HepG2 (cell line): ENCODE measurements around the gene CD300A. TPM values are rescaled to one million over a fixed set of nuclear protein-coding genes. Genes with fewer than 3 reads are reported as not detected.
A peak's percentile ranks its signal among the peaks of the same experiment; 100 is the strongest.

Experiments
- AHR ChIP-seq: IDR thresholded peaks from 2 replicates; pipeline ENCODE4 v1.6.1; 2018; ENCODE audit warnings: missing genetic modification reagents, missing compliant biosample characterization
- BCL6 ChIP-seq: IDR thresholded peaks from 2 replicates; pipeline ENCODE4 v1.6.1; 2016; ENCODE audit warnings: missing genetic modification reagents, missing compliant biosample characterization
- CREM ChIP-seq, 2 experiments: sonication (generic) in 1 of 2; formaldehyde crosslinking in 1 of 2; IDR thresholded peaks; 2 replicates each; pipeline versions ENCODE4 v1.4.0 to v1.6.1; 2016 to 2020; ENCODE audit warnings: antibody characterized with exemption in 1 of 2, mild to moderate bottlenecking in 1 of 2, missing genetic modification reagents in 1 of 2
- FOXJ3 ChIP-seq: sonication (generic); formaldehyde crosslinking; IDR thresholded peaks from 2 replicates; pipeline ENCODE4 v1.4.0; 2020; ENCODE audit warnings: missing genetic modification reagents, mild to moderate bottlenecking, borderline replicate concordance
- GFI1 ChIP-seq: sonication (generic); formaldehyde crosslinking; IDR thresholded peaks from 2 replicates; pipeline ENCODE4 v1.5.0; 2020; ENCODE audit warnings: missing genetic modification reagents, mild to moderate bottlenecking, borderline replicate concordance
- MZF1 ChIP-seq: sonication (generic); formaldehyde crosslinking; IDR thresholded peaks from 2 replicates; pipeline ENCODE4 v1.8.1; 2023; ENCODE audit warnings: mild to moderate bottlenecking, missing genetic modification reagents, borderline replicate concordance
- NR3C1 ChIP-seq: sonication (generic); formaldehyde crosslinking; IDR thresholded peaks from 2 replicates; pipeline ENCODE4 v1.4.0; 2020; ENCODE audit warnings: missing genetic modification reagents
- PHF5A ChIP-seq: IDR thresholded peaks from one replicate; pipeline ENCODE4 v1.6.1; 2018; ENCODE audit warnings: low read depth, missing genetic modification reagents; ENCODE audit not compliant: unreplicated experiment
- PPARG ChIP-seq: conservative IDR thresholded peaks from 2 replicates; pipeline ENCODE4 v1.6.1; 2016; ENCODE audit warnings: missing biosample characterization, missing genetic modification reagents
- SKI ChIP-seq: fragments of 450-650 bp; IDR thresholded peaks from one replicate; pipeline ENCODE4 v1.6.1; 2018; ENCODE audit warnings: mild to moderate bottlenecking; ENCODE audit not compliant: partially characterized antibody
- SMC3 ChIP-seq: IDR thresholded peaks from 2 replicates; pipeline ENCODE4 v1.6.1; 2011; ENCODE audit warnings: low read length, improper control_type of control experiment
- TOE1 ChIP-seq: sonication (generic); formaldehyde crosslinking; IDR thresholded peaks from 2 replicates; pipeline ENCODE4 v1.4.0; 2020; ENCODE audit warnings: mild to moderate bottlenecking, missing genetic modification reagents
- ZFAT ChIP-seq: sonication (generic); formaldehyde crosslinking; conservative IDR thresholded peaks from 2 replicates; pipeline ENCODE4 v1.8.1; 2023; ENCODE audit warnings: missing genetic modification reagents, inconsistent platforms
- ZFP36L2 ChIP-seq: sonication (generic); formaldehyde crosslinking; IDR thresholded peaks from 2 replicates; pipeline ENCODE4 v1.4.0; 2020; ENCODE audit warnings: missing genetic modification reagents
- ZNF207 ChIP-seq: fragments of 450-650 bp; IDR thresholded peaks from 2 replicates; pipeline ENCODE4 v1.6.1; 2016; ENCODE audit warnings: antibody characterized with exemption, borderline replicate concordance
- ZNF296 ChIP-seq: sonication (generic); formaldehyde crosslinking; conservative IDR thresholded peaks from 2 replicates; pipeline ENCODE4 v1.5.0; 2020; ENCODE audit warnings: mild to moderate bottlenecking, missing genetic modification reagents
- ZNF331 ChIP-seq: sonication (generic); formaldehyde crosslinking; IDR thresholded peaks from 2 replicates; pipeline ENCODE4 v1.4.0; 2020; ENCODE audit warnings: missing genetic modification reagents
- ZNF343 ChIP-seq: sonication (generic); formaldehyde crosslinking; IDR thresholded peaks from 2 replicates; pipeline ENCODE4 v1.4.0; 2020; ENCODE audit warnings: mild to moderate bottlenecking, missing genetic modification reagents
- ZNF563 ChIP-seq: sonication (generic); formaldehyde crosslinking; IDR thresholded peaks from 2 replicates; pipeline ENCODE4 v1.8.0; 2022; ENCODE audit warnings: mild to moderate bottlenecking, moderate library complexity, missing genetic modification reagents
- ZNF605 ChIP-seq: sonication (generic); formaldehyde crosslinking; IDR thresholded peaks from 2 replicates; pipeline ENCODE4 v1.8.0; 2022; ENCODE audit warnings: mild to moderate bottlenecking, missing genetic modification reagents
- ZNF75D ChIP-seq: sonication (generic); formaldehyde crosslinking; IDR thresholded peaks from 2 replicates; pipeline ENCODE4 v1.8.1; 2023; ENCODE audit warnings: missing genetic modification reagents, mild to moderate bottlenecking, borderline replicate concordance
- ZNF772 ChIP-seq: sonication (generic); formaldehyde crosslinking; IDR thresholded peaks from 2 replicates; pipeline ENCODE4 v1.5.0; 2020; ENCODE audit warnings: mild to moderate bottlenecking, missing genetic modification reagents
- ZNF781 ChIP-seq: sonication (generic); formaldehyde crosslinking; IDR thresholded peaks from 2 replicates; pipeline ENCODE4 v1.5.1; 2020; ENCODE audit warnings: borderline replicate concordance, mild to moderate bottlenecking, missing genetic modification reagents; ENCODE audit errors: not compliant biosample characterization
- polyA plus RNA-seq, 8 experiments: library from polyadenylated mRNA; depleted of rRNA in 3 of 8; stranded (reverse) in 7 of 8; unstranded in 1 of 8; fragments of >200 nt; fragmentation: Illumina TruSeq in 4 of 8; extraction: Trizol in 4 of 8; gene quantifications; 2 replicates each; pipeline versions ENCODE4 v1.2.1 to v1.2.3, GENCODE V29; 2011 to 2016; ENCODE audit warnings: low read depth in 4 of 8, missing spikeins in 1 of 8, mixed read lengths in 1 of 8; ENCODE audit not compliant: insufficient read depth in 1 of 8
- total RNA-seq, 5 experiments: library from RNA; depleted of rRNA; stranded (reverse); fragments of >200 nt; fragmentation: Illumina TruSeq; extraction: Trizol; gene quantifications; 2 replicates each; pipeline ENCODE4 v1.2.3, GENCODE V29; 2016; ENCODE audit warnings: low read depth in 1 of 5
- TF ChIP-seq, protein P1 (sequence below): sonication (generic); formaldehyde crosslinking; IDR thresholded peaks from 2 replicates; pipeline ENCODE4 v1.8.0; 2022; ENCODE audit warnings: mild to moderate bottlenecking, missing genetic modification reagents; ENCODE audit not compliant: insufficient replicate concordance
- TF ChIP-seq, protein P2 (sequence below): sonication (generic); formaldehyde crosslinking; IDR thresholded peaks from 2 replicates; pipeline ENCODE4 v1.4.0; 2020; ENCODE audit warnings: missing genetic modification reagents
- TF ChIP-seq, protein P3 (sequence below): sonication (generic); formaldehyde crosslinking; IDR thresholded peaks from 2 replicates; pipeline ENCODE4 v1.8.1; 2023; ENCODE audit warnings: mild to moderate bottlenecking, missing genetic modification reagents

Gene CD300A
- total and polyA plus RNA-seq, 2 of the 13 experiments (the other 11 are each of a cell fraction or from before 2014, with no cell fraction given) = not detected

DNA sequence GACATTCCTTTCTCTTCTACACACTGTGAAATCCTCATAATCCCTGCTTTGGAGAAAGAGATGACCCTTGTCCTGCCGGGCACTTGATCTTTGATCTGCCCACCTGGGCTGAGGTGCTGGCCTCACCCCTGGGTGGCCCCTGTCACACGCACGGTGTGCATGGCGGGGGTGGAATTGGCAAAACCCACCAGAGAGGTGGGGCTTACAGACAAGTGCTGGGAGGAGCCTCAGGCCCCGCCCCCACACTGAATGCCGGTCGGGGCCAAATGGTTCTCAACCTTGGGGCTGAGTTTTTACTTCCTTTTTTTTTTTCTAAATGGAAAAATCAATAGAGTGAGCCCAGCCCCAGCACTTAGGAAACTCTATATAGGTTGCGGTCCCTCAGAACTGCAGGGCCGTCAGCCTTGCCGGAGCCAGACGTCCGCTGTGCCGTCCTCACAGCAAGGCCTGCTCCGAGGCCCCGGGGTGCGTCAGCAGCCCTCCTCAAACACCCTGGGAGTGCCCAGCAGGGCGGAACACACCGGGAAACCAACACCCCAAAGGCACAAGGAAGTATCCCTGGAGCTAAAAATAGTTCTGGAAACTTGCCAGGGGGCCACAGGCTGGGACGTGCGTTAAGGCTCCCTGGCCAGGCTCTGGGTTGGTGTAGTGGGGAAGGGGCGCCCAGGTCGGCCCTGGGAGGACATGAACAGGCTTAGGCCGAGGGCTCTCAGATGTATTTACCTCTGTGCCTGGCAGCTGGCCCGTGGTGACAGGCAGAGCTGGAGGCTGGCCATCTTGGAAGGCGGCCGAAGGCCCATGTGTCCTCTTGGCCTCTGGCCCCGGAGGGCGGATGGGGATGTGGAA lies 23.5 kb upstream of the CD300A start (continued):
- TF ChIP-seq, protein P1, sequence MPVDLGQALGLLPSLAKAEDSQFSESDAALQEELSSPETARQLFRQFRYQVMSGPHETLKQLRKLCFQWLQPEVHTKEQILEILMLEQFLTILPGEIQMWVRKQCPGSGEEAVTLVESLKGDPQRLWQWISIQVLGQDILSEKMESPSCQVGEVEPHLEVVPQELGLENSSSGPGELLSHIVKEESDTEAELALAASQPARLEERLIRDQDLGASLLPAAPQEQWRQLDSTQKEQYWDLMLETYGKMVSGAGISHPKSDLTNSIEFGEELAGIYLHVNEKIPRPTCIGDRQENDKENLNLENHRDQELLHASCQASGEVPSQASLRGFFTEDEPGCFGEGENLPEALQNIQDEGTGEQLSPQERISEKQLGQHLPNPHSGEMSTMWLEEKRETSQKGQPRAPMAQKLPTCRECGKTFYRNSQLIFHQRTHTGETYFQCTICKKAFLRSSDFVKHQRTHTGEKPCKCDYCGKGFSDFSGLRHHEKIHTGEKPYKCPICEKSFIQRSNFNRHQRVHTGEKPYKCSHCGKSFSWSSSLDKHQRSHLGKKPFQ (CRISPR knock-in tag) = peak; percentile 91
- no peak; the same call in 1 of the 2 replicates for TF ChIP-seq TOE1 (CRISPR knock-in tag)
- TF ChIP-seq ZFP36L2 (CRISPR knock-in tag) = no peak; the same call in 1 of the 2 replicates
- TF ChIP-seq ZNF343 (CRISPR knock-in tag) = peak; percentile 93
- peak; percentile 84; the same call in 1 of the 2 replicates for TF ChIP-seq FOXJ3
- no peak for TF ChIP-seq NR3C1 (CRISPR knock-in tag)
- peak; percentile 84; the same call in 1 of the 2 replicates for TF ChIP-seq GFI1 (CRISPR knock-in tag)
- TF ChIP-seq ZNF772 (CRISPR knock-in tag) = peak; percentile 88
- TF ChIP-seq ZFAT (CRISPR knock-in tag) = no peak
- TF ChIP-seq BCL6 = peak; percentile 82
- TF ChIP-seq ZNF331 (CRISPR knock-in tag) = peak; percentile 89
- peak; percentile 81 for TF ChIP-seq SKI
- TF ChIP-seq ZNF781 (CRISPR knock-in tag) = peak; percentile 21
- TF ChIP-seq ZNF75D (CRISPR knock-in tag) = no peak
- TF ChIP-seq MZF1 (CRISPR knock-in tag) = no peak
- peak; percentile 84 for TF ChIP-seq CREM (IDR thresholded peaks at IDR 0.05)
- TF ChIP-seq CREM (CRISPR knock-in tag; IDR thresholded peaks at IDR 0.05) = no peak
- peak; percentile 17; the same call in 1 of the 2 replicates for TF ChIP-seq ZNF563 (CRISPR knock-in tag)
- peak; percentile 96 for TF ChIP-seq ZNF296 (CRISPR knock-in tag)
- TF ChIP-seq, protein P2, sequence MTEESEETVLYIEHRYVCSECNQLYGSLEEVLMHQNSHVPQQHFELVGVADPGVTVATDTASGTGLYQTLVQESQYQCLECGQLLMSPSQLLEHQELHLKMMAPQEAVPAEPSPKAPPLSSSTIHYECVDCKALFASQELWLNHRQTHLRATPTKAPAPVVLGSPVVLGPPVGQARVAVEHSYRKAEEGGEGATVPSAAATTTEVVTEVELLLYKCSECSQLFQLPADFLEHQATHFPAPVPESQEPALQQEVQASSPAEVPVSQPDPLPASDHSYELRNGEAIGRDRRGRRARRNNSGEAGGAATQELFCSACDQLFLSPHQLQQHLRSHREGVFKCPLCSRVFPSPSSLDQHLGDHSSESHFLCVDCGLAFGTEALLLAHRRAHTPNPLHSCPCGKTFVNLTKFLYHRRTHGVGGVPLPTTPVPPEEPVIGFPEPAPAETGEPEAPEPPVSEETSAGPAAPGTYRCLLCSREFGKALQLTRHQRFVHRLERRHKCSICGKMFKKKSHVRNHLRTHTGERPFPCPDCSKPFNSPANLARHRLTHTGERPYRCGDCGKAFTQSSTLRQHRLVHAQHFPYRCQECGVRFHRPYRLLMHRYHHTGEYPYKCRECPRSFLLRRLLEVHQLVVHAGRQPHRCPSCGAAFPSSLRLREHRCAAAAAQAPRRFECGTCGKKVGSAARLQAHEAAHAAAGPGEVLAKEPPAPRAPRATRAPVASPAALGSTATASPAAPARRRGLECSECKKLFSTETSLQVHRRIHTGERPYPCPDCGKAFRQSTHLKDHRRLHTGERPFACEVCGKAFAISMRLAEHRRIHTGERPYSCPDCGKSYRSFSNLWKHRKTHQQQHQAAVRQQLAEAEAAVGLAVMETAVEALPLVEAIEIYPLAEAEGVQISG = peak; percentile 63
- 0 out of 2 replicates have a peak, but pooled peaks have one; percentile 3 for TF ChIP-seq SMC3
- peak; percentile 96 for TF ChIP-seq PPARG (CRISPR knock-in tag)
- no peak for TF ChIP-seq PHF5A (CRISPR knock-in tag)
- peak; percentile 93 for TF ChIP-seq AHR (CRISPR knock-in tag)
- no peak for TF ChIP-seq ZNF207
- peak; percentile 83 for TF ChIP-seq ZNF605 (CRISPR knock-in tag)
- TF ChIP-seq, protein P3, sequence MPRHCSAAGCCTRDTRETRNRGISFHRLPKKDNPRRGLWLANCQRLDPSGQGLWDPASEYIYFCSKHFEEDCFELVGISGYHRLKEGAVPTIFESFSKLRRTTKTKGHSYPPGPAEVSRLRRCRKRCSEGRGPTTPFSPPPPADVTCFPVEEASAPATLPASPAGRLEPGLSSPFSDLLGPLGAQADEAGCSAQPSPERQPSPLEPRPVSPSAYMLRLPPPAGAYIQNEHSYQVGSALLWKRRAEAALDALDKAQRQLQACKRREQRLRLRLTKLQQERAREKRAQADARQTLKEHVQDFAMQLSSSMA (CRISPR knock-in tag) = no peak
